B cell (primary cell): ENCODE data around the gene TRPM6.

Experiments used
- CTCF ChIP-seq: fragments of 200-600 bp; IDR thresholded peaks from one replicate; pipeline ENCODE4 v1.8.0; 2022; ENCODE audit warnings: antibody characterized with exemption, mild to moderate bottlenecking
- EZH2 ChIP-seq: IDR thresholded peaks from 2 replicates; pipeline ENCODE4 v1.6.1; 2012; ENCODE audit warnings: borderline replicate concordance, low read depth, mild to moderate bottlenecking, moderate library complexity, low read length; ENCODE audit not compliant: insufficient read depth, poor library complexity, severe bottlenecking

DNA sequence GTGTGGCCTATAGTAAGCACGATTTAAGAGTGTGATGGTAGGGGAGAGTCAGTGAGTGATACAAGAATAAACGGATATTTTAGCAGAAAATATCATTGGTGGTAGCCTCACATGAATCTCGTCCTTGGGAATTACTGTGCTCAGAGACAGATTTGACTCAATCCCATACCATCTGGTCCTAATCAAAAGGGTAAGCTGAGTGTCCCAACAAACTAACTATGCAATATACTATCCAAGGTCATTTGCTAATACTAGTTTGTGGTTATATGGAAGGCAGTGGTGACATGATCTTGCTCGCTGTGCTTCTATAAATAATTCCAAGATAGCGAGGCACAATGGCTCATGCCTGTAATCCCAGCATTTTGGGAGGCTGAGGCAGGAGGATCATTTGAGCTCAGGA lies 103.2 kb downstream of the TRPM6 start:
- no peak for TF ChIP-seq CTCF
- no peak for TF ChIP-seq EZH2
